Hematopoietic multipotent progenitor cell treated with erythropoietin and hydrocortisone succinate and interleukin-3 and kit ligand, for 6 days (in vitro differentiated cells): Measurements from ENCODE around the gene PIP4K2B.

Experiments used
- DNase-seq: peaks from one replicate; pipeline ENCODE4 v3.0.0-alpha.2; 2015

Gene PIP4K2B

DNA sequence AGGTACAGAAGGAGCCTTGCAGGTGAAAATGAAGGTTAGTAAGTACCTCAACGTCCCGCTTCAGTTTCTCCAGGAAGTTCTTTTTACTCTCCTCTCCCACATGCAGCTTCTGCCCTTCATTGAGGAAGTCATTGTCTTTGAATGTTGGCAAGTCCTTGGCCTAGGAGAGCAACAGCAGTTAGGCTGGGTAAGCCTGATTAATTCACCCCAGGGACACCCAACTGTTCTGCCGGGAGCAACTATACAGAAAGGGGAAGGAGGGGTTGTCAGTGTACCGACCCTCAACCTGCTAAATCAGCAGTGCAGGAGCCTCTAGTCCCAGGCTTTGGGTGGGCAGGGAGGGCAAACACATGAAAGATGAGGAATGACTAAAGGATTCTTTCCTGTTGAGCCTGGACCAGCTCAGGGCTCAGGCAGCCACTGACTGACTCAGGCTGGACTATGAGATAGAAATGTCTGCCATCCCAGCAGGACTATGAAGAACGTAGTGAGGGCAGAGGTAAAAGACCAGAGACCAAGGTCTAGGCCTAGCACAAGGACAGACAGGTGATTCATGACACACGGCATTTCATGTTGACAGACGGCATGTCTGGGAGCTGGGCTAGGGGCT, 21.6 kb downstream of the PIP4K2B start:
- no peak for DNase-seq

DNA sequence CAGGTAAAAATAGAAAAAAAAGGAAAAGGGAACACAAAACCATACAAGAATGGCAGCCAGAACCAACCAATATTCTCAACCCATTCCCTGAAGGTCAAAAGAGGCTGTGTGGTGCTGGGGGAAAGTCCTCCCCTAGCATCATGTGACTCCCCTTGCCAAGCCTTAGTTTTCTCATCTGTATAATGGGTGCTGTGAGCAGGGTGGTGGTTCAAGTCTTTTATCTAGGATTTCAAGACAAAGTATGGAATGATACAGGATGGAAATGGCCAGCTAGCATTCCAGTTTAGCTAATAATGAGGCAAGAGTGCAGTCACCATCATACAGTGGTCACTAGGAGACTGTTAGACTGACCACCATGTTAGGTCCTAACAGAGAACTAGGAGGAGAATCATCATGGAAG, 26.1 kb downstream of the PIP4K2B start:
- DNase-seq = no peak

GRCh38 chr17:38768417-38768816, 30.9 kb downstream of the PIP4K2B start:
- DNase-seq = no peak

DNA sequence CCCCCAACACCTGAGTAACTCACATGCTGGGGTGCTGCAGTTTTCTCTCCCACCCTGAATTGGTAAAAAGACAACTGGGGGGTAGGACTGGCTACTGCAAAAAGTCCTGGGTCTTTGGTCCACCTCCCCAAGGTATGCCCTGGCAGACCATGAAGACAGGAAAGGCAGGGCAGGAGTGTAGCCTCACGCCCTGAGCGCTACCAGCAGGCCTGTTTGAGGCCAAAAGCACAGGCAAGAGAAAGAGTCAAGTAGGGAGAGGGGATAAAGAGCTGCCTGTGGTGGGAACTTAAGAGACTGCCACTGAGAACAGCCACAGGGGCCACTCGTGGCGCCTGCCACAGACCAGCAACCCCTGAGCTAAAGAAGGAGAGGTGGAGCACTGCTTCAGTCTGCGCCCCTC, 33.0 kb downstream of the PIP4K2B start:
- DNase-seq = no peak

DNA sequence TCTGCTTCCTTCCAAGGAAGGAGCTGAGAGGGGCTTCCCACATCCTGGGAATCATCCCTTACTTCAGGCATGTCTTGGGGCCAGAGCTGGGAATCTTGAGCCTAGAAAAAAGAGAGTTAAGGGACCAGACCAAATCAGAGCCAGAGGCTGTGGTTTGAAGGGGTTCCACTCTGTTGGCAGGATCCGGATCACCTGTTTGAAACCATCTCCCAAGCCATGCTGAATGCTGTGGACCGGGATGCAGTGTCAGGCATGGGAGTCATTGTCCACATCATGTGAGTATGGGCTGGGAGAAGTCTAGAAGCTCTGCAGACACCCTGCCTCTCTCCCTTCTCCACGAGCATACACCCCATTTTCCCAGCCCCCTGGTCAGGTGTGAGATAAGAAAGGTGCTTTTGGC, 37.1 kb downstream of the PIP4K2B start:
- no peak for DNase-seq

DNA sequence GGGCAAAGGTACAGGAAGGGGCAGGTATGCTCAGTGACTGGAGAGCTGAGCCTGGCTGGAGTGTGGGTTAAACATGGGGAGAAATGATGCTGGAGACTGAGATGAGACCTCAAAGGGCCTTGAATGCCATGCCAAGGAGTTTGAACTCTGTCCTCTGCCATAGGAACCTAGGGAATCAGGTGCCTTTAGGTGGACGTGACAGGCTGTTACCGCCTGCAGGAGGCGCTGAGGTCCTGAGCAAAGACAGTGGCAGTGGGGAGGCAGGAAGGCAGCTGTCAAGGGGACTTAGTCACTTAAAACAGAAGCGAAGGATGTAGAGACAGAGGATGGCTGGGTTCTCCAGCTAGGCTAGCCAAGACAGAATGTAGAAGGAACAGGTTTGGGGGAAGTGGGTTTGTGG, 37.7 kb downstream of the PIP4K2B start:
- peak; percentile 57 for DNase-seq

DNA sequence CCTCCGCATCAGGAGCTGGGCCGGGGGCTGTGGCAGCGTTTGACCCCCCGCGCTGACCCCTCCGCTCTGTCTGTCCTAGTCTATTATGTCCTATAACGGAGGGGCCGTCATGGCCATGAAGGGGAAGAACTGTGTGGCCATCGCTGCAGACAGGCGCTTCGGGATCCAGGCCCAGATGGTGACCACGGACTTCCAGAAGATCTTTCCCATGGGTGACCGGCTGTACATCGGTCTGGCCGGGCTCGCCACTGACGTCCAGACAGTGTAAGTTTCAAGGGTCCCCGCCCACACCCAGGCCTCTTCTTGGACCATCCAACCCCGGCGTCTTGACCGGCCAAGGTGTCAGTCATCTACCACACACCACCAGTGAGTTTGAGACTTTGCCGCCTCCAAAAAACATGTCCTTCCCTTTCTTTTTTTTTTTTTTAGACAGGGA, 46.3 kb downstream of the PIP4K2B start:
- DNase-seq = no peak

DNA sequence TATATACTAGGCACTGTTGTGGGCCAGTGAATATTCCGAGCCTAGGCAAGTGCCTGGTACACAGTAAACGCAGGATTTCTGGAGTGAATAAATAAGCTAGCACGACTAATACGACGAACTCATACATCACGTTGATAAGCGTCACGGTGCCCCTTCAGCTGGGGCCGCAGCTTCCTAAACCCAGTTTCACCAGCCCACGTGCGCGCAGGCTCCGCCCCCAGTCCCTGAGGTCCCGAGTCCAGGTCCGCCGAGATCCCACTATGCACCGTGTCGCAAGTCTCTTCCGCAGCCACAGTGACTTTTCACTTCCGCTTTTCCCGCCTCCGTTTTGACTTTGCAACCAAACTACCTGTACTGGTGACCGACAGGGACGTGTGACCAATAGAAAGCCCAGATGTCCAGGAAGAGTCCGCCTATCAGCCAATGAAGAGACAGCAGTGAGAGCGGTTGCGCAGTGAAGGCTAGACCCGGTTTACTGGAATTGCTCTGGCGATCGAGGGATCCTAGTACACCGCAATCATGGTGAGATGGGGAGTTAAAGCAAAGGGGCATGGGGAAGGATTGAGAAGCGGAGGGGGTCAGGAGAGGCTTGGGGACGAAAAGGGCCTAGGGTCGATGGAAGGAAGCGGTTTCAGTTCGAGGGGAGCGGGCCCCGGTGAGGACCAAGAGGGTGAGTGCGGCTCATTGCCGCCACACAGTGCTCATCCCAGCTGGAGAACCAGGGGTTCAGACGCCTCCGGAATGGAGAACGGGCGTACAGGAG, 46.9 kb downstream of the PIP4K2B start, which contains the start of gene PSMB3:
PSMB3 (plus strand) TSS at position 434 of the 763 bp plus-strand sequence; CDS start at position 520, 86 bp downstream.
- DNase-seq = peak; percentile 100

- DNase-seq = peak; percentile 83
Measured at GRCh38 chr17:38751808-38752307, 47.5 kb downstream of the PIP4K2B start.

DNA sequence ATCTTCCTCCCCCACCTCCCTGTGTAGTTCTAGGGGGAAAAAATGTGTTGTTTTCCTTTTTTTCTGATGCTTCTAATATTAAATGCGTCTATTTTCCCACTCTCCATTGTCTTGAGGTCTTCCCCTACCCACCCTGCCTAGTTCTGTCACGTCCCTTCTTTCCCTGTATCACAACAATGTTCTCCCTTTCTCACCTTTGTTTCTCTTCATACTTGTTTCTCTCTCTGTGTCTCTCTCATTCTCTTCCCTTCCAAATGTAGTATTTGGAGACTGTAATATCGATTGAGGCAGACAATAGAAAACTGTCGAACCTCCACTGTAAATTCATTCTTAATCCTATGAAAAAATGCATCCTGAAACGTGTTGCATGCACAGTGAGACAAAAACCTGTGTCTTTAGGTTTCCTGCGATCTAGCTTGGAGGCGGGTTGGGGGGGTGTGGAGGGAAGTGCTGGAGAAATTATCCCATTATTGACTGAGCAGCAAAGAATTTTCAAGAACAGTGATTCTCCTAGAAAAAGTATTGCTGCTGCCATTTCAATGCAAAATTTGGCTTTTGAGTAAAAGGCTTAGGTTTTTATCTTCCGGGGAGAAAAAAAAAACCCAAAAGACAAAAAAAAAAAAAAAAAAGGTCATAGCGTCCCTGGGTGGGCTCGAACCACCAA, 48.1 kb downstream of the PIP4K2B start:
- DNase-seq = no peak

GRCh38 chr17:38750312-38751121, 48.8 kb downstream of the PIP4K2B start:
- peak; percentile 59 for DNase-seq

DNA sequence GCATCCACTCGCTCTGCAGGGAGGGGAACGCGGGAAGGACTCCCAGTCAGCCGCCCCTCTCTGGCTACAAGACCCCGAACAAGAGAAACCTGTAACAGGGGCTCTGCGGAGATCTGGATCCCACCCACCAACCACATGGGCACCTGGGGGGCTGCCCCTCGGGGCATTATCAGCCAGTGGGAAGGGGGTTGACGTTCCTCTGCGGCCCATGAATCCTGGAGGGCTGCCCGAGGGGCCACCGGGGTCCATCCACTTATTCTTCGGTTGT, 49.4 kb downstream of the PIP4K2B start:
- no peak for DNase-seq

GRCh38 chr17:38749223-38750043, 49.9 kb downstream of the PIP4K2B start:
- DNase-seq = peak; percentile 48

DNA sequence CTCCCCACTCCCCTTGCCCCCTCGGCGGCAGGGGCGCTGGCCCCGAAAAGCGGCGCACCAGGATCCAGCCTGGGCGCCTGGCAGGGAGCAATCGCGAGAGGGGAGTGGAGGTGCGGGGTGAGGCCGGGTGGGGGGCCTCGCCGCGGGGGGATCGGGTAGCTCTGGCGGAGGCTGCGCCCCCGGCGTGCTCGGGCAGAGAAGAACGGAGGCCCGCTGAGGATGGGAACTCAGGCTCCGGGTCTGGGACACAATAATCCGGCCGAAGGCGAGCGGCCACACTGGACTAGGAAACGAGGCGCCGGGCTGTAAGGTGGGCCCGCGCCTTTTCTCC, 50.5 kb downstream of the PIP4K2B start:
- DNase-seq = no peak

DNA sequence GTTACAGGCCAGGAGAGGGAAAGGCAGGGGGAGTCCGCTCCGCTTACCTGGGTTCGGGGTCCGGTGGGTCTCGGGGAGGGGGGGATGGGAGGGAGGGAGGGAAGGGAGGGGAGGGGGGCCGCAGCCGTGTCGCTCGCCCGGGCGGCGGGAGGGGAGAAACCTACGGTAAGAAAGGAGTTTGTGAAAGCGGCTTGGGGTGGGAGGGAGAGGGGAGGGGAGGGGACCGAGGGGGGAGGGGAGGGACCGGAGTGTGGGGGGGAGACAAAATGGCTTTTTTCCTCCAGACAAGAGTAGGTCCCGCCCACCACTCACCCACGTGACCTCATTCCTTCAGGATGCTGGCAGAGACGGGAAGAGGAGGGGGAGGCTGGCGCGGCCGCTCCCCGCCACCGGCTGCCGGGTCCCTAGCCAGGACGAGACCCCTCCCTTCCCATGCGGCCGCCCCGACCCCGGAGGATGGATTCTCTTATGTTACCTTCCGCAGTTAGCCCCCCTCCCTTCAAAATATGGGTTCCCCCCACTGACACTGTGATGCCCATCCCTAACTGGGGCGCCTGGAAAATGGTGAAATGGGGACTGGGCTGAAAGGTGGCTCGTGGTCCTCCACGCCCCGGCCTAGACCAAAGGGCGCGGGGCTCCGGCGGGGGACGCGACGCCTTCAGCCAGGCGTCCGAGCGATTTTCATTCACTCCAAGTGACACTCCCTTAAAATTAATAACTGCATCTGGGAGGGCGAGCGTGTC, 51.0 kb downstream of the PIP4K2B start, which contains the start of gene PCGF2:
PCGF2 (minus strand) TSS at position 188 of the 743 bp plus-strand sequence. CDS start 7,934 bp downstream, outside the sequence.
- DNase-seq = no peak

DNA sequence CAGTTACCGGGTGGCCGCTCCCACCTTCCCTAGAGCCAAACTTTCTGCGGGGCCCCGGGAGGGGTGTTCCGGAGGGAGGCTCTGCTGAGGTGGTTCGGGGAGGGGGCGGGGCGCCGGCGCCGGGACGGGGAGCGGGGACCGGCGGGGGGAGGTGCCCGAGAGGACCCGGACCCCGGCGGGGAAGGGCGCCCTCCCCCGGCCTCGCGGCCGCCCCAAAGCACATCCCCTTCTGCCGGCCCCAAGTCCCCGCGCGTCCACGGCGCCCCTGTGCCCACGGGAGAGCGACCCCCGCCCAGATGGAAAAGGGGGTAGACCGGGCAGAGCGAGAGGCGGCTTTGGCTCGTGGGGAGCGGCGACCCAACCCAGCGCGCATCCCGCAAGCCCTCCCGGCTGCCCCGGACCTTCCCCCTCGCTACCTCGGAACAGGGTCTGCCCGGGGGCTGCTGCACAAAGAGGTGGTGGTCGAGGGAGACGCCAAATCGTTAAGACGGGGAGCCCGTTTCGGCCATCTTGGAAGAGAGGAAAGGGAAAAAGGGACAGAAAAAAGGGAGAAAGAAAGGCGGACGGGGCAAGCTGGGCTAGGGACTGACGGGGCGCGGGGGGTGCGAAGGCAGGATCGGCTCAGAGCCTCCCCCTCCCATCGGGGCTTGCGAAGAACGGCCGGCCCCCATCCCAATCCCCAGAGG, 51.8 kb downstream of the PIP4K2B start:
- no peak for DNase-seq

GRCh38 chr17:38746849-38747462, 52.4 kb downstream of the PIP4K2B start:
- DNase-seq = no peak

- no peak for DNase-seq
Measured at GRCh38 chr17:38746004-38746848, 53.1 kb downstream of the PIP4K2B start.

GRCh38 chr17:38745545-38745944, 53.8 kb downstream of the PIP4K2B start:
- DNase-seq = no peak
